SK-N-SH treated with all-trans-retinoic acid at 6 μM for 48 hours (cell line): Measurements from ENCODE around the gene FOLR1.
"Not testable (repeated sequence)": the region's sequence is repeated elsewhere in the genome, so short reads cannot be mapped to it uniquely, and the experiment has no call there.

ENCODE experiments used
- ATAC-seq: fragments of 200-7000 bp; cut with Tn5 transposase; 3 replicates; pipeline ENCODE4 v1.9.1; 2020; ENCODE audit warnings: mild to moderate bottlenecking, moderate library complexity
- ARNTL ChIP-seq: fragments of 450-650 bp; formaldehyde crosslinking; IDR thresholded peaks from 2 replicates; pipeline ENCODE4 v1.5.0; 2020; ENCODE audit warnings: low read depth, mild to moderate bottlenecking, moderate library complexity, borderline replicate concordance
- BACH2 ChIP-seq: fragments of 250-450 bp; sonication (Bioruptor Pico); IDR thresholded peaks from 2 replicates; pipeline ENCODE4 v1.9.0; 2021; ENCODE audit warnings: mild to moderate bottlenecking, borderline replicate concordance
- CSDC2 ChIP-seq: fragments of 250-450 bp; sonication (Bioruptor Pico); IDR thresholded peaks from 2 replicates; pipeline ENCODE4 v1.5.0; 2020; ENCODE audit warnings: mild to moderate bottlenecking, moderate library complexity
- ESRRG ChIP-seq: fragments of 250-450 bp; sonication (Bioruptor Pico); IDR thresholded peaks from 2 replicates; pipeline ENCODE4 v1.6.1; 2021; ENCODE audit warnings: mild to moderate bottlenecking
- ISL1 ChIP-seq: fragments of 250-450 bp; sonication (Bioruptor Pico); IDR thresholded peaks from 2 replicates; pipeline ENCODE4 v2.1.2; 2022; ENCODE audit warnings: mild to moderate bottlenecking, moderate library complexity
- OSR1 ChIP-seq: fragments of 250-450 bp; sonication (Bioruptor Pico); IDR thresholded peaks from 2 replicates; pipeline ENCODE4 v1.8.0; 2022; ENCODE audit warnings: moderate library complexity, mild to moderate bottlenecking, inconsistent platforms
- PPARA ChIP-seq: fragments of 250-450 bp; sonication (Bioruptor Pico); IDR thresholded peaks from 2 replicates; pipeline ENCODE4 v1.5.0; 2020; ENCODE audit warnings: mild to moderate bottlenecking, borderline replicate concordance
- RARB ChIP-seq: fragments of 250-450 bp; sonication (Bioruptor Pico); IDR thresholded peaks from 2 replicates; pipeline ENCODE4 v1.8.0; 2021; ENCODE audit warnings: mild to moderate bottlenecking, moderate library complexity
- SNAI2 ChIP-seq: fragments of 250-450 bp; sonication (Bioruptor Pico); IDR thresholded peaks from 2 replicates; pipeline ENCODE4 v1.5.0; 2020; ENCODE audit warnings: mild to moderate bottlenecking, moderate library complexity
- TCF4 ChIP-seq: fragments of 250-450 bp; sonication (Bioruptor Pico); IDR thresholded peaks from 2 replicates; pipeline ENCODE4 v1.8.0; 2021; ENCODE audit warnings: mild to moderate bottlenecking, moderate library complexity, borderline replicate concordance
- TOX ChIP-seq: fragments of 250-450 bp; sonication (Bioruptor Pico); IDR thresholded peaks from 2 replicates; pipeline ENCODE4 v1.8.0; 2021; ENCODE audit warnings: mild to moderate bottlenecking, moderate library complexity, borderline replicate concordance
- ZC3H10 ChIP-seq: fragments of 250-450 bp; sonication (Bioruptor Pico); IDR thresholded peaks from 2 replicates; pipeline ENCODE4 v1.5.1; 2021; ENCODE audit warnings: mild to moderate bottlenecking, moderate library complexity
- ZFP3 ChIP-seq: fragments of 250-450 bp; sonication (Bioruptor Pico); IDR thresholded peaks from 2 replicates; pipeline ENCODE4 v1.5.0; 2020; ENCODE audit warnings: mild to moderate bottlenecking, moderate library complexity
- ZFP30 ChIP-seq: fragments of 450-650 bp; formaldehyde crosslinking; IDR thresholded peaks from 2 replicates; pipeline ENCODE4 v1.5.0; 2022; ENCODE audit warnings: mild to moderate bottlenecking, moderate library complexity
- ZNF565 ChIP-seq: fragments of 450-650 bp; formaldehyde crosslinking; conservative IDR thresholded peaks from 2 replicates; pipeline ENCODE4 v1.5.0; 2020; ENCODE audit warnings: low read depth, mild to moderate bottlenecking, moderate library complexity
- ZNF70 ChIP-seq: fragments of 450-650 bp; formaldehyde crosslinking; IDR thresholded peaks from 2 replicates; pipeline ENCODE4 v1.5.0; 2020; ENCODE audit warnings: mild to moderate bottlenecking, moderate library complexity
- ZNF8 ChIP-seq: fragments of 450-650 bp; formaldehyde crosslinking; IDR thresholded peaks from 2 replicates; pipeline ENCODE4 v1.5.0; 2020; ENCODE audit warnings: mild to moderate bottlenecking, moderate library complexity
- TF ChIP-seq, protein P1 (sequence below): fragments of 250-450 bp; sonication (Bioruptor Pico); IDR thresholded peaks from 2 replicates; pipeline ENCODE4 v1.5.0; 2020; ENCODE audit warnings: mild to moderate bottlenecking, moderate library complexity
- TF ChIP-seq, protein P2 (sequence below): fragments of 250-450 bp; sonication (Bioruptor Pico); IDR thresholded peaks from 2 replicates; pipeline ENCODE4 v1.5.1; 2020; ENCODE audit warnings: low read depth, mild to moderate bottlenecking, moderate library complexity
- TF ChIP-seq, protein P3 (sequence below): fragments of 250-450 bp; sonication (Bioruptor Pico); IDR thresholded peaks from 2 replicates; pipeline ENCODE4 v1.5.1; 2021; ENCODE audit warnings: mild to moderate bottlenecking, moderate library complexity

The FOLR1 gene

DNA sequence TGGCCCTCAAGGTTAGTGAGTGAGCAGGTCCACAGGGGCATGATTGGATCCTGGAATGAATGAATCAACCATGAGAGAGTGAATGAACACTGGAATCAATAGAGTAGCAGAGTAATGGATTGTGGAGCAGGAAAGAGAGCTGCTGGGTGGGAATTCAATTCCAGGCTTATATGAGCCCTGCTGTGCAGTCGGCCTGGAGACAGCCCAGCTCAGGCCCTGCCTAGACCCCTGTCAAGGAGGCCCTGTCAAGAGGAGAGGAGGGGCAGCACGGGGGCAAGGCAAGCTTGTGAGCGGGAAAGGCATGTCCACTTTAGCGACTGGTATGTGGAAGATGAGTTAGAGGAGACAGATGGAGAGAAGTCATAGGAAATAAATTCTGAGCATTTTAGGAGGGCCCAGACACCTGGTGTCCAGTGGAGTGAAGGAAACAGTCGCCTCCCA, 1.3 kb upstream of the FOLR1 start:
- ATAC-seq, result no peak
- TF ChIP-seq, protein P1, sequence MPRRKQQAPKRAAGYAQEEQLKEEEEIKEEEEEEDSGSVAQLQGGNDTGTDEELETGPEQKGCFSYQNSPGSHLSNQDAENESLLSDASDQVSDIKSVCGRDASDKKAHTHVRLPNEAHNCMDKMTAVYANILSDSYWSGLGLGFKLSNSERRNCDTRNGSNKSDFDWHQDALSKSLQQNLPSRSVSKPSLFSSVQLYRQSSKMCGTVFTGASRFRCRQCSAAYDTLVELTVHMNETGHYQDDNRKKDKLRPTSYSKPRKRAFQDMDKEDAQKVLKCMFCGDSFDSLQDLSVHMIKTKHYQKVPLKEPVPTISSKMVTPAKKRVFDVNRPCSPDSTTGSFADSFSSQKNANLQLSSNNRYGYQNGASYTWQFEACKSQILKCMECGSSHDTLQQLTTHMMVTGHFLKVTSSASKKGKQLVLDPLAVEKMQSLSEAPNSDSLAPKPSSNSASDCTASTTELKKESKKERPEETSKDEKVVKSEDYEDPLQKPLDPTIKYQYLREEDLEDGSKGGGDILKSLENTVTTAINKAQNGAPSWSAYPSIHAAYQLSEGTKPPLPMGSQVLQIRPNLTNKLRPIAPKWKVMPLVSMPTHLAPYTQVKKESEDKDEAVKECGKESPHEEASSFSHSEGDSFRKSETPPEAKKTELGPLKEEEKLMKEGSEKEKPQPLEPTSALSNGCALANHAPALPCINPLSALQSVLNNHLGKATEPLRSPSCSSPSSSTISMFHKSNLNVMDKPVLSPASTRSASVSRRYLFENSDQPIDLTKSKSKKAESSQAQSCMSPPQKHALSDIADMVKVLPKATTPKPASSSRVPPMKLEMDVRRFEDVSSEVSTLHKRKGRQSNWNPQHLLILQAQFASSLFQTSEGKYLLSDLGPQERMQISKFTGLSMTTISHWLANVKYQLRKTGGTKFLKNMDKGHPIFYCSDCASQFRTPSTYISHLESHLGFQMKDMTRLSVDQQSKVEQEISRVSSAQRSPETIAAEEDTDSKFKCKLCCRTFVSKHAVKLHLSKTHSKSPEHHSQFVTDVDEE (CRISPR knock-in tag), result no peak
- TF ChIP-seq, protein P2, sequence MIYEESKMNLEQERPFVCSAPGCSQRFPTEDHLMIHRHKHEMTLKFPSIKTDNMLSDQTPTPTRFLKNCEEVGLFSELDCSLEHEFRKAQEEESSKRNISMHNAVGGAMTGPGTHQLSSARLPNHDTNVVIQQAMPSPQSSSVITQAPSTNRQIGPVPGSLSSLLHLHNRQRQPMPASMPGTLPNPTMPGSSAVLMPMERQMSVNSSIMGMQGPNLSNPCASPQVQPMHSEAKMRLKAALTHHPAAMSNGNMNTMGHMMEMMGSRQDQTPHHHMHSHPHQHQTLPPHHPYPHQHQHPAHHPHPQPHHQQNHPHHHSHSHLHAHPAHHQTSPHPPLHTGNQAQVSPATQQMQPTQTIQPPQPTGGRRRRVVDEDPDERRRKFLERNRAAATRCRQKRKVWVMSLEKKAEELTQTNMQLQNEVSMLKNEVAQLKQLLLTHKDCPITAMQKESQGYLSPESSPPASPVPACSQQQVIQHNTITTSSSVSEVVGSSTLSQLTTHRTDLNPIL (CRISPR knock-in tag), result no peak
- TF ChIP-seq, protein P3, sequence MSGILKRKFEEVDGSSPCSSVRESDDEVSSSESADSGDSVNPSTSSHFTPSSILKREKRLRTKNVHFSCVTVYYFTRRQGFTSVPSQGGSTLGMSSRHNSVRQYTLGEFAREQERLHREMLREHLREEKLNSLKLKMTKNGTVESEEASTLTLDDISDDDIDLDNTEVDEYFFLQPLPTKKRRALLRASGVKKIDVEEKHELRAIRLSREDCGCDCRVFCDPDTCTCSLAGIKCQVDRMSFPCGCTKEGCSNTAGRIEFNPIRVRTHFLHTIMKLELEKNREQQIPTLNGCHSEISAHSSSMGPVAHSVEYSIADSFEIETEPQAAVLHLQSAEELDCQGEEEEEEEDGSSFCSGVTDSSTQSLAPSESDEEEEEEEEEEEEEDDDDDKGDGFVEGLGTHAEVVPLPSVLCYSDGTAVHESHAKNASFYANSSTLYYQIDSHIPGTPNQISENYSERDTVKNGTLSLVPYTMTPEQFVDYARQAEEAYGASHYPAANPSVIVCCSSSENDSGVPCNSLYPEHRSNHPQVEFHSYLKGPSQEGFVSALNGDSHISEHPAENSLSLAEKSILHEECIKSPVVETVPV, result no peak
- TF ChIP-seq SNAI2 (no peak), ARNTL (no peak)

DNA sequence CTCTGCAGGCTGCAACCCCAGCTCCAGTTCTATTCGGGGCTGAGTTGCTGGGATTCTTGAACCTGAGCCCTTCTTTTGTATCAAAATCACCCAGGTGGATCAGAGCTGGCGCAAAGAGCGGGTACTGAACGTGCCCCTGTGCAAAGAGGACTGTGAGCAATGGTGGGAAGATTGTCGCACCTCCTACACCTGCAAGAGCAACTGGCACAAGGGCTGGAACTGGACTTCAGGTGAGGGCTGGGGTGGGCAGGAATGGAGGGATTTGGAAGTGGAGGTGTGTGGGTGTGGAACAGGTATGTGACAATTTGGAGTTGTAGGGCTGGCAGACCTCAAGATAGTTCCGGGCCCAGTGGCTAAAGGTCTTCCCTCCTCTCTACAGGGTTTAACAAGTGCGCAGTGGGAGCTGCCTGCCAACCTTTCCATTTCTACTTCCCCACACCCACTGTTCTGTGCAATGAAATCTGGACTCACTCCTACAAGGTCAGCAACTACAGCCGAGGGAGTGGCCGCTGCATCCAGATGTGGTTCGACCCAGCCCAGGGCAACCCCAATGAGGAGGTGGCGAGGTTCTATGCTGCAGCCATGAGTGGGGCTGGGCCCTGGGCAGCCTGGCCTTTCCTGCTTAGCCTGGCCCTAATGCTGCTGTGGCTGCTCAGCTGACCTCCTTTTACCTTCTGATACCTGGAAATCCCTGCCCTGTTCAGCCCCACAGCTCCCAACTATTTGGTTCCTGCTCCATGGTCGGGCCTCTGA, 3.8 kb downstream of the FOLR1 start:
- TF ChIP-seq ZNF70 (CRISPR knock-in tag) (no peak), CSDC2 (CRISPR knock-in tag) (no peak), TCF4 (CRISPR knock-in tag) (no peak), TOX (CRISPR knock-in tag) (no peak), ARNTL (no peak), ZFP30 (CRISPR knock-in tag) (no peak), ZC3H10 (CRISPR knock-in tag) (no peak), RARB (CRISPR knock-in tag) (no peak), PPARA (CRISPR knock-in tag) (no peak), ZNF8 (CRISPR knock-in tag) (no peak), ZFP3 (no peak), ZNF565 (CRISPR knock-in tag) (no peak), ISL1 (CRISPR knock-in tag) (no peak), BACH2 (CRISPR knock-in tag) (no peak)
- TF ChIP-seq, protein P1 (CRISPR knock-in tag), result no peak
- no peak for ATAC-seq

DNA sequence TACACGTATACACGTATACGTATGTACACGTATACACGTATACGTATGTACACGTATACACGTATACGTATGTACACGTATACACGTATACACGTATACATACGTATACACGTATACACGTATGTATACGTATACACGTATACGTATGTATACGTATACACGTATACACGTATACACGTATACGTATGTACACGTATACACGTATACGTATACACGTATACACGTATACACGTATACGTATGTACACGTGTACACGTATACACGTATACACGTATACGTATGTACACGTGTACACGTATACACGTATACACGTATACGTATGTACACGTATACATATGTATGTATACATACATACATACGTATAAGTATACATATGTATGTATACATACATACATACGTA, 9.5 kb downstream of the FOLR1 start:
- ATAC-seq, result not testable (repeated sequence)

DNA sequence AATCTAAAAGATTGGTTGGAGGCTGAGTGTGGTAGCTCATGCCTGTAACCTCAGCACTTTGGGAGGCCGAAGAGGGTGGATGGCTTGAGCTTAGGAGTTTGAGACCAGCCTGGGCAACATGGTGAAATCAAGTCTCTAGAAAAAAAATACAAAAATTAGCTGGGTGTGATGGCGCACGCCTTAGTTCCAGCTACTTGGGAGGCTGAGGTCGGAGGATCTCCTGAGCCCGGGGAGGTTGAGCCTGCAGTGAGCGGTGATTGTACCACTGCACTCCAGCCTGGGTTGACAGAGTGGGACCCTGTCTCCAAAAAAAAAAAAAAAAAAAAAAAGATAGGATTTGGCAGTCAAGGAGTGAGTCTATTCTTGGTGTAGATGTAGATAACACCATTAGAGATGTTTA, 10.6 kb downstream of the FOLR1 start:
- TF ChIP-seq ESRRG (CRISPR knock-in tag), result no peak
- TF ChIP-seq, all 23 proteins: peak for 0
- no peak for ATAC-seq

DNA sequence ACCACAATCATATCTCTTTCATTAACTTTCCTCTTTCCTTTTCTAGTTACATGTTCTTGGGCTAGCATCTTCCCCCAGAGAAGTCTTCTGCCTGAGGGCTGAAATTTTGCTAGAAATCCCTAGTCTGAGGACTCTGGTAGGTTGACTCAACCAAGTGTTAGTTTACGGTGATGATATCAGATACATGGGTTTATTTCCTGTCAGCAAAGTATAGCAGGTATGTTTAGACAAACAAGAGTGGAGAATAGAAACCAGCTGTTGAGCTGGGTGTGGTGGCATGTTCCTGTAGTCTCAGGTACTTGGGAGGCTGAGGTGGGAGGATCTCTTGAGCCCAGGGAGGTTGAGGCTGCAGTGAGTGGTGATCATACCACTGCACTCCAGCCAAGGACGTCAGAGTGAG, 11.2 kb downstream of the FOLR1 start:
- ATAC-seq, result no peak
- TF ChIP-seq, protein P1 (CRISPR knock-in tag), result no peak
- TF ChIP-seq ZNF565 (CRISPR knock-in tag) (no peak), RARB (CRISPR knock-in tag) (no peak), ZNF70 (CRISPR knock-in tag) (no peak), ZC3H10 (CRISPR knock-in tag) (no peak), CSDC2 (CRISPR knock-in tag) (no peak), ISL1 (CRISPR knock-in tag) (no peak), ESRRG (CRISPR knock-in tag) (no peak), ZFP30 (CRISPR knock-in tag) (no peak), OSR1 (CRISPR knock-in tag) (no peak), TOX (CRISPR knock-in tag) (no peak), ARNTL (no peak)
- TF ChIP-seq, protein P3, result no peak
